H9 (cell line): Measurements from ENCODE around the gene OBSL1. TPM values are rescaled to one million over a fixed set of nuclear protein-coding genes. Genes with fewer than 3 reads are reported as not detected.

Experiments used
- DNase-seq: peaks from one replicate; pipeline ENCODE4 v3.0.0-alpha.2; 2017
- H2AFZ ChIP-seq: one replicate; pipeline ENCODE4 v1.6.1; 2013; ENCODE audit warnings: mild to moderate bottlenecking, low read length, control low read depth, moderate library complexity
- H2AK5ac ChIP-seq: 2 replicates; pipeline ENCODE4 v1.6.1; 2013; ENCODE audit warnings: low read length, control low read depth, mixed read lengths; ENCODE audit not compliant: insufficient read length
- H2BK120ac ChIP-seq: one replicate; pipeline ENCODE4 v1.6.1; 2013; ENCODE audit warnings: low read depth, mild to moderate bottlenecking, low read length, control low read depth, inconsistent platforms; ENCODE audit not compliant: poor library complexity, severe bottlenecking
- H2BK12ac ChIP-seq: 2 replicates; pipeline ENCODE4 v1.6.1; 2013; ENCODE audit warnings: low read length, control low read depth, mixed read lengths, low read depth; ENCODE audit not compliant: insufficient read length
- H2BK15ac ChIP-seq: 2 replicates; pipeline ENCODE4 v1.6.1; 2013; ENCODE audit warnings: low read depth, low read length, control low read depth
- H2BK20ac ChIP-seq: one replicate; pipeline ENCODE4 v1.6.1; 2013; ENCODE audit warnings: low read depth, mild to moderate bottlenecking, low read length, control low read depth, inconsistent platforms; ENCODE audit not compliant: poor library complexity, severe bottlenecking
- H2BK5ac ChIP-seq: 2 replicates; pipeline ENCODE4 v1.6.1; 2013; ENCODE audit warnings: low read length, control low read depth, mixed read lengths; ENCODE audit not compliant: insufficient read length
- H3K14ac ChIP-seq: 2 replicates; pipeline ENCODE4 v1.6.1; 2013; ENCODE audit warnings: low read length, control low read depth; ENCODE audit not compliant: insufficient read depth
- H3K18ac ChIP-seq: 2 replicates; pipeline ENCODE4 v1.6.1; 2013; ENCODE audit warnings: low read depth, mild to moderate bottlenecking, mixed read lengths, low read length, control low read depth; ENCODE audit not compliant: insufficient read length
- H3K23ac ChIP-seq: 2 replicates; pipeline ENCODE4 v1.6.1; 2013; ENCODE audit warnings: low read length, control low read depth, mixed read lengths, low read depth; ENCODE audit not compliant: insufficient read length
- H3K23me2 ChIP-seq: 2 replicates; pipeline ENCODE4 v1.6.1; 2013; ENCODE audit warnings: low read depth, mild to moderate bottlenecking, mixed read lengths, low read length, control low read depth; ENCODE audit not compliant: insufficient read length, poor library complexity, severe bottlenecking
- H3K27ac ChIP-seq: 2 replicates; pipeline ENCODE4 v1.5.1; 2013; ENCODE audit warnings: low read length, control low read depth, mixed read lengths, low read depth; ENCODE audit not compliant: insufficient read length
- H3K27me3 ChIP-seq: 2 replicates; pipeline ENCODE4 v1.6.1; 2013; ENCODE audit warnings: low read length, control low read depth, inconsistent platforms; ENCODE audit not compliant: insufficient read depth
- H3K4ac ChIP-seq: 2 replicates; pipeline ENCODE4 v1.6.1; 2013; ENCODE audit warnings: low read depth, mild to moderate bottlenecking, control low read depth, inconsistent platforms, low read length, moderate library complexity
- H3K4me1 ChIP-seq: 2 replicates; pipeline ENCODE4 v1.6.1; 2013; ENCODE audit warnings: low read length, control low read depth, inconsistent platforms; ENCODE audit not compliant: insufficient read depth
- H3K4me2 ChIP-seq: 2 replicates; pipeline ENCODE4 v1.6.1; 2013; ENCODE audit warnings: low read length, control low read depth, mixed read lengths; ENCODE audit not compliant: insufficient read length, insufficient read depth
- H3K56ac ChIP-seq: 2 replicates; pipeline ENCODE4 v1.6.1; 2013; ENCODE audit warnings: low read depth, mild to moderate bottlenecking, mixed read lengths, low read length, control low read depth; ENCODE audit not compliant: insufficient read length
- H3K79me1 ChIP-seq: 2 replicates; pipeline ENCODE4 v1.6.1; 2013; ENCODE audit warnings: low read depth, mild to moderate bottlenecking, moderate library complexity, low read length, control low read depth, inconsistent platforms; ENCODE audit not compliant: insufficient read depth, poor library complexity, severe bottlenecking
- H3K79me2 ChIP-seq: 2 replicates; pipeline ENCODE4 v1.6.1; 2013; ENCODE audit warnings: low read length, control low read depth, inconsistent platforms; ENCODE audit not compliant: insufficient read depth
- H3K9ac ChIP-seq: 2 replicates; pipeline ENCODE4 v1.6.1; 2013; ENCODE audit warnings: low read length, control low read depth, mixed read lengths; ENCODE audit not compliant: insufficient read length; ENCODE audit errors: extremely low read depth
- H3K9me3 ChIP-seq: one replicate; pipeline ENCODE4 v1.6.1; 2013; ENCODE audit warnings: low read depth, low read length, inconsistent platforms; ENCODE audit not compliant: control insufficient read depth
- H3T11ph ChIP-seq: one replicate; pipeline ENCODE4 v1.6.1; 2013; ENCODE audit warnings: mild to moderate bottlenecking, low read length, control low read depth, inconsistent platforms
- H4K20me1 ChIP-seq: one replicate; pipeline ENCODE4 v1.6.1; 2013; ENCODE audit not compliant: control insufficient read depth, insufficient read length, insufficient read depth
- H4K5ac ChIP-seq: 2 replicates; pipeline ENCODE4 v1.6.1; 2013; ENCODE audit warnings: low read depth, mild to moderate bottlenecking, mixed read lengths, low read length, control low read depth; ENCODE audit not compliant: insufficient read length
- H4K8ac ChIP-seq: replicated peaks from 2 replicates; pipeline ENCODE4 v1.6.1; 2013; ENCODE audit warnings: low read length, control low read depth, mixed read lengths, low read depth; ENCODE audit not compliant: insufficient read length
- H4K91ac ChIP-seq: 2 replicates; pipeline ENCODE4 v1.6.1; 2013; ENCODE audit warnings: low read depth, mild to moderate bottlenecking, moderate library complexity, mixed read lengths, low read length, control low read depth; ENCODE audit not compliant: insufficient read length
- H3K27ac Mint-ChIP-seq, 3 experiments: 2 replicates in 2 of 3; 3 replicates in 1 of 3; pipeline ENCODE4 v1.8.0; 2020 to 2021; ENCODE audit warnings: mixed read lengths in 3 of 3, mild to moderate bottlenecking in 1 of 3, moderate library complexity in 1 of 3
- H3K27me3 Mint-ChIP-seq: 2 replicates; pipeline ENCODE4 v1.8.0; 2021; ENCODE audit warnings: low read depth, mild to moderate bottlenecking, moderate library complexity, mixed read lengths
- H3K36me3 Mint-ChIP-seq, 3 experiments: 2 replicates in 2 of 3; 3 replicates in 1 of 3; pipeline ENCODE4 v1.8.0; 2020 to 2021; ENCODE audit warnings: low read depth in 3 of 3, mixed read lengths in 3 of 3; ENCODE audit not compliant: insufficient read depth in 1 of 3
- H3K4me1 Mint-ChIP-seq, 2 experiments: 2 replicates each; pipeline ENCODE4 v1.8.0; 2020; ENCODE audit warnings: mixed read lengths in 2 of 2
- H3K4me3 Mint-ChIP-seq, 2 experiments: 2 replicates in 1 of 2; 3 replicates in 1 of 2; pipeline ENCODE4 v1.8.0; 2020 to 2021; ENCODE audit warnings: mild to moderate bottlenecking in 2 of 2, mixed read lengths in 2 of 2, moderate library complexity in 1 of 2
- H3K9me3 Mint-ChIP-seq, 2 experiments: 2 replicates in 1 of 2; 3 replicates in 1 of 2; pipeline ENCODE4 v1.8.0; 2020; ENCODE audit warnings: mild to moderate bottlenecking in 2 of 2, mixed read lengths in 2 of 2, moderate library complexity in 1 of 2
- CTCF ChIP-seq: fragments of 200-600 bp; sonication (generic); conservative IDR thresholded peaks from 3 replicates; pipeline ENCODE4 v1.8.0; 2021; ENCODE audit warnings: antibody characterized with exemption, mild to moderate bottlenecking
- WGBS: extraction: QIAGEN DNeasy Blood & Tissue Kit; methylation state at CpG from one replicate; pipeline ENCODE4 v1.1.7; 2013; ENCODE audit warnings: missing lambda C conversion rate, low lambda C conversion rate, mixed read lengths; ENCODE audit not compliant: insufficient read length; ENCODE audit errors: extremely low coverage; 5-methylcytosine and 5-hydroxymethylcytosine counted together
- total RNA-seq: library from RNA; stranded (reverse); gene quantifications from 2 replicates; pipeline ENCODE4 v1.2.1, GENCODE V29; 2021

OBSL1 gene
- total RNA-seq, 1 experiment from 2014 or later, result 140 TPM

GRCh38 chr2:219575566-219576504 lies 4.5 kb upstream of the OBSL1 start:
- no peak overlapping the region for H2AK5ac ChIP-seq
- Mint-ChIP-seq H3K9me3 (no peaks in the 10 kb centered on the region; a peak in 1 of 5 replicates), H3K27me3 (peaks cover 18% of the 10 kb centered on the region), H3K4me1 (peaks cover 46 to 59% of the 10 kb centered on the region in 2 experiments), H3K27ac (peak overlapping the region in 1 of 3 experiments; percentile 48; a peak in 1 of 7 replicates), H3K36me3 (no peaks in the 10 kb centered on the region), H3K4me3 (no peak overlapping the region; a peak in 2 of 5 replicates)
- TF ChIP-seq CTCF, result no peak
- no peak overlapping the region for H2BK120ac ChIP-seq
- H3K27ac ChIP-seq, result no peak overlapping the region
- H3K14ac ChIP-seq, result no peak overlapping the region
- no peaks in the 10 kb centered on the region for H3K9me3 ChIP-seq
- no peak overlapping the region for H4K91ac ChIP-seq
- H3K79me1 ChIP-seq, result no peaks in the 10 kb centered on the region
- no peak overlapping the region for H3K9ac ChIP-seq
- no peaks in the 10 kb centered on the region; the same call in 1 of the 2 replicates for H3K27me3 ChIP-seq
- H4K8ac ChIP-seq, result no peak overlapping the region
- H3K4me2 ChIP-seq, result no peak overlapping the region
- no peak overlapping the region for H2BK5ac ChIP-seq
- WGBS, result no CpG with 5 or more reads among the region's 6 CpGs
- H3T11ph ChIP-seq, result no peak overlapping the region
- no peak overlapping the region for H2AFZ ChIP-seq
- H3K4me1 ChIP-seq, result peaks cover 5% of the 10 kb centered on the region; the same call in 1 of the 2 replicates
- no peaks in the 10 kb centered on the region for H4K20me1 ChIP-seq
- H3K79me2 ChIP-seq, result no peaks in the 10 kb centered on the region
- no peak overlapping the region for H2BK20ac ChIP-seq
- DNase-seq, result no peak
- H3K4ac ChIP-seq, result no peak overlapping the region
- H3K23ac ChIP-seq, result no peak overlapping the region
- no peak overlapping the region for H3K56ac ChIP-seq
- no peak overlapping the region for H2BK15ac ChIP-seq
- H3K23me2 ChIP-seq, result peaks cover 4% of the 10 kb centered on the region
- no peak overlapping the region for H4K5ac ChIP-seq
- H3K18ac ChIP-seq, result no peak overlapping the region
- no peak overlapping the region for H2BK12ac ChIP-seq
